IMR-90 (cell line): ENCODE data around the gene C4orf33. TPM values are rescaled to one million over a fixed set of nuclear protein-coding genes. Genes with fewer than 3 reads are reported as not detected.

ENCODE experiments used
- ATAC-seq: fragments of 200-7000 bp; cut with Tn5 transposase; 2 replicates; pipeline ENCODE4 v1.9.1; 2020; ENCODE audit warnings: low read depth, mild to moderate bottlenecking, moderate library complexity
- BruUV-seq: library from RNA; stranded (reverse); fragments of 400-500 nt; replicated peaks from 2 replicates; lab custom pipeline; 2021; lab: Mats Ljungman, UMichigan
- CTCF ChIA-PET: fragments of 300-600 bp; formaldehyde crosslinking; extraction: SDS; loops from one replicate; lab custom pipeline; 2021; ENCODE audit warnings: antibody characterized with exemption; lab: Yijun Ruan, JAX
- POLR2A ChIA-PET: fragments of 300-600 bp; sonication (Branson Sonifier 250); formaldehyde crosslinking; loops from one replicate; lab custom pipeline; 2022; ENCODE audit warnings: antibody characterized with exemption; ENCODE audit not compliant: unreplicated experiment; lab: Charles Lee
- DNase-seq: peaks from one replicate; pipeline ENCODE4 v3.0.0; 2013
- H2AFZ ChIP-seq: replicated peaks from 2 replicates; pipeline ENCODE3; 2013; ENCODE audit warnings: low read length, mild to moderate bottlenecking; ENCODE audit not compliant: poor library complexity
- H2AK5ac ChIP-seq: 2 replicates; pipeline ENCODE4 v1.6.1; 2013; ENCODE audit warnings: low read depth, low read length, inconsistent platforms
- H2AK9ac ChIP-seq: replicated peaks from 2 replicates; pipeline ENCODE3; 2013; ENCODE audit warnings: mild to moderate bottlenecking, low read depth, low read length, moderate library complexity; ENCODE audit not compliant: poor library complexity
- H2BK120ac ChIP-seq: 2 replicates; pipeline ENCODE4 v1.6.1; 2013; ENCODE audit warnings: low read depth, low read length, inconsistent platforms
- H2BK15ac ChIP-seq: 3 replicates; pipeline ENCODE4 v1.6.1; 2013; ENCODE audit warnings: low read depth, low read length, inconsistent platforms
- H2BK20ac ChIP-seq: 2 replicates; pipeline ENCODE4 v1.6.1; 2013; ENCODE audit warnings: low read depth, mild to moderate bottlenecking, inconsistent platforms, low read length, moderate library complexity
- H2BK5ac ChIP-seq: 2 replicates; pipeline ENCODE4 v1.6.1; 2013; ENCODE audit warnings: mild to moderate bottlenecking, low read depth, low read length, inconsistent platforms; ENCODE audit not compliant: poor library complexity, severe bottlenecking
- H3K14ac ChIP-seq: replicated peaks from 2 replicates; pipeline ENCODE4 v1.6.1; 2013; ENCODE audit warnings: low read depth, low read length, inconsistent platforms
- H3K18ac ChIP-seq: 2 replicates; pipeline ENCODE4 v1.6.1; 2013; ENCODE audit warnings: low read depth, low read length, control low read depth
- H3K23ac ChIP-seq: 2 replicates; pipeline ENCODE4 v1.6.1; 2013; ENCODE audit warnings: low read depth, low read length, inconsistent platforms
- H3K27ac ChIP-seq: 2 replicates; pipeline ENCODE4 v1.5.1; 2013; ENCODE audit warnings: mild to moderate bottlenecking, control low read depth, low read length; ENCODE audit not compliant: insufficient read depth
- H3K27me3 ChIP-seq: 2 replicates; pipeline ENCODE4 v1.6.1; 2013; ENCODE audit warnings: low read length; ENCODE audit not compliant: control insufficient read depth, insufficient read depth
- H3K36me3 ChIP-seq: 2 replicates; pipeline ENCODE4 v1.6.1; 2013; ENCODE audit warnings: low read length, mixed read lengths; ENCODE audit not compliant: control insufficient read depth, insufficient read depth
- H3K4ac ChIP-seq: 2 replicates; pipeline ENCODE4 v1.6.1; 2013; ENCODE audit warnings: low read depth, low read length, inconsistent platforms
- H3K4me1 ChIP-seq: 2 replicates; pipeline ENCODE4 v1.6.1; 2013; ENCODE audit warnings: low read length, mixed read lengths; ENCODE audit not compliant: control insufficient read depth, insufficient read depth
- H3K4me2 ChIP-seq: 2 replicates; pipeline ENCODE4 v1.6.1; 2013; ENCODE audit warnings: low read depth, mild to moderate bottlenecking, control low read depth, low read length, moderate library complexity
- H3K4me3 ChIP-seq: 2 replicates; pipeline ENCODE4 v1.5.1; 2013; ENCODE audit warnings: low read depth, mild to moderate bottlenecking, control low read depth, low read length, moderate library complexity; ENCODE audit not compliant: insufficient read depth
- H3K56ac ChIP-seq: 2 replicates; pipeline ENCODE4 v1.6.1; 2013; ENCODE audit warnings: low read length, inconsistent platforms; ENCODE audit not compliant: insufficient read depth; ENCODE audit errors: extremely low read depth
- H3K79me1 ChIP-seq, 2 experiments: 2 replicates each; pipeline ENCODE4 v1.6.1; 2013; ENCODE audit warnings: low read length in 2 of 2, inconsistent platforms in 1 of 2, low read depth in 1 of 2
- H3K9ac ChIP-seq: 2 replicates; pipeline ENCODE4 v1.6.1; 2013; ENCODE audit warnings: low read depth, low read length, control low read depth
- H3K9me1 ChIP-seq: 2 replicates; pipeline ENCODE4 v1.6.1; 2013; ENCODE audit warnings: low read length, inconsistent platforms; ENCODE audit not compliant: insufficient read depth
- H3K9me3 ChIP-seq: 2 replicates; pipeline ENCODE4 v1.6.1; 2013; ENCODE audit warnings: low read length; ENCODE audit not compliant: control insufficient read depth, insufficient read depth
- H4K20me1 ChIP-seq: 2 replicates; pipeline ENCODE4 v1.6.1; 2013; ENCODE audit warnings: low read length, inconsistent platforms; ENCODE audit not compliant: insufficient read depth
- H4K5ac ChIP-seq: 2 replicates; pipeline ENCODE4 v1.6.1; 2013; ENCODE audit warnings: mild to moderate bottlenecking, low read depth, low read length, control low read depth
- H4K8ac ChIP-seq, 2 experiments: 2 replicates each; pipeline ENCODE4 v1.6.1; 2013; ENCODE audit warnings: low read depth in 2 of 2, low read length in 2 of 2, control low read depth in 1 of 2, inconsistent platforms in 1 of 2
- H4K91ac ChIP-seq: 2 replicates; pipeline ENCODE4 v1.6.1; 2013; ENCODE audit warnings: low read depth, low read length, inconsistent platforms; ENCODE audit not compliant: insufficient read depth
- BHLHE40 ChIP-seq: fragments of 150-350 bp; IDR thresholded peaks from 2 replicates; pipeline ENCODE4 v1.6.1; 2016; ENCODE audit warnings: mild to moderate bottlenecking, low read depth, low read length
- CEBPB ChIP-seq: IDR thresholded peaks from 2 replicates; pipeline ENCODE4 v1.6.1; 2012; ENCODE audit warnings: low read depth, low read length, improper control_type of control experiment
- CHD1 ChIP-seq: IDR thresholded peaks from 2 replicates; pipeline ENCODE4 v1.6.1; 2012; ENCODE audit warnings: low read depth, low read length, improper control_type of control experiment
- ELK1 ChIP-seq: fragments of 150-350 bp; IDR thresholded peaks from 2 replicates; pipeline ENCODE4 v1.6.1; 2016; ENCODE audit warnings: low read depth, mild to moderate bottlenecking, low read length, moderate library complexity, borderline replicate concordance
- MAFK ChIP-seq: IDR thresholded peaks from 2 replicates; pipeline ENCODE4 v1.6.1; 2012; ENCODE audit warnings: low read depth, low read length, improper control_type of control experiment
- MAZ ChIP-seq: IDR thresholded peaks from 2 replicates; pipeline ENCODE4 v1.6.1; 2012; ENCODE audit warnings: low read depth, mild to moderate bottlenecking, low read length, improper control_type of control experiment, moderate library complexity, borderline replicate concordance
- SMC3 ChIP-seq: fragments of 150-350 bp; IDR thresholded peaks from 2 replicates; pipeline ENCODE4 v1.6.1; 2016; ENCODE audit warnings: low read depth, mild to moderate bottlenecking, antibody characterized with exemption, low read length, moderate library complexity
- WGBS, 2 experiments: methylation state at CpG; one replicate each; pipeline versions ENCODE4 v1.1.5 to v1.1.7; 2013; ENCODE audit warnings: missing lambda C conversion rate in 2 of 2; ENCODE audit not compliant: insufficient read length in 1 of 2; ENCODE audit errors: extremely low coverage in 2 of 2; 5-methylcytosine and 5-hydroxymethylcytosine counted together
- dilution Hi-C: fragments of 300-500 bp; cut with HindIII; formaldehyde crosslinking; loops from one replicate; pipeline ENCODE4 v1.14.3; 2018; ENCODE audit warnings: low sequenced_read_pairs; ENCODE audit not compliant: unreplicated experiment
- in situ Hi-C: fragments of 300-500 bp; cut with MboI; formaldehyde crosslinking; loops from 3 replicates; pipeline ENCODE4 v1.14.3; 2019; ENCODE audit warnings: low sequenced_read_pairs, inconsistent platforms, mixed read lengths
- intact Hi-C: fragments of 100-400 bp; cut with micrococcal nuclease; formaldehyde crosslinking; loops from 2 replicates; pipeline ENCODE4 v1.10.0; 2022
- polyA plus RNA-seq, 3 experiments: library from polyadenylated mRNA; depleted of rRNA; stranded (reverse); fragments of >200 nt; gene quantifications; 2 replicates each; pipeline ENCODE4 v1.2.3, GENCODE V29; 2012; ENCODE audit warnings: low replicate concordance in 1 of 3
- total RNA-seq: library from RNA; depleted of rRNA; stranded (reverse); fragments of >200 nt; gene quantifications from 2 replicates; pipeline ENCODE4 v1.2.3, GENCODE V29; 2012

Gene C4orf33
- total and polyA plus RNA-seq, 2 of the 4 experiments (the other 2 are of a cell fraction) = 4.7 to 5.3 TPM

GRCh38 chr4:129163427-129163826, 67.5 kb downstream of the C4orf33 start:
- H2AK5ac ChIP-seq = no peak overlapping the region
- dilution Hi-C loops = no loop called here
- no peak overlapping the region for H3K9ac ChIP-seq

More at GRCh38 chr4:129163427-129163826, 67.5 kb downstream of the C4orf33 start:
- Histone ChIP-seq H2BK15ac (no peak overlapping the region), H3K27me3 (no peaks in the 10 kb centered on the region), H3K4me2 (no peak overlapping the region), H4K91ac (no peak overlapping the region), H2AK9ac (no peak overlapping the region), H2BK5ac (no peak overlapping the region), H3K4me1 (no peaks in the 10 kb centered on the region), H3K56ac (no peak overlapping the region), H4K5ac (no peak overlapping the region), H2BK120ac (no peak overlapping the region), H2BK20ac (no peak overlapping the region), H3K36me3 (no peaks in the 10 kb centered on the region), H3K23ac (no peak overlapping the region), H3K9me3 (no peaks in the 10 kb centered on the region), H4K8ac (no peak overlapping the region), H3K79me1 (no peaks in the 10 kb centered on the region), H4K20me1 (no peaks in the 10 kb centered on the region), H3K4ac (no peak overlapping the region), H3K18ac (no peak overlapping the region), H3K27ac (no peak overlapping the region), H2AFZ (no peak overlapping the region), H3K14ac (no peak overlapping the region), H3K9me1 (no peaks in the 10 kb centered on the region), H3K4me3 (no peak overlapping the region)
- ATAC-seq = no peak
- no CpG with 5 or more reads among the region's 3 CpGs for WGBS, 2 experiments
- in situ Hi-C loops = no loop called here
- ChIA-PET CTCF (no interaction called here), POLR2A (no interaction called here)
- intact Hi-C loops = no loop called here
- no peak for DNase-seq
- TF ChIP-seq CHD1 (no peak), MAZ (no peak), MAFK (no peak), ELK1 (no peak), CEBPB (no peak), BHLHE40 (no peak), SMC3 (no peak)
- BruUV-seq = no TSS peak
